Cardiac fibroblast (primary cell): ENCODE measurements around the gene RPS6KA5.
"Not testable (repeated sequence)": the region's sequence is repeated elsewhere in the genome, so short reads cannot be mapped to it uniquely, and the experiment has no call there.

Experiments used
- DNase-seq, 2 donors: peaks; one replicate each; pipeline versions ENCODE4 v3.0.0 to v3.0.0-alpha.2; 2010; ENCODE audit warnings: low read depth in 2 of 2
- H3K4me3 ChIP-seq, 2 donors: replicated peaks in 1 of 2; 1 replicate in 1 of 2; 2 replicates in 1 of 2; pipeline ENCODE4 v1.5.1; 2011; ENCODE audit warnings: low read depth in 2 of 2, low read length in 2 of 2, mild to moderate bottlenecking in 2 of 2, moderate library complexity in 1 of 2
- TF ChIP-seq, protein P1 (sequence below): IDR thresholded peaks from one replicate; pipeline ENCODE4 v1.5.1; 2011; ENCODE audit warnings: low read depth, mild to moderate bottlenecking, low read length, inconsistent platforms

The RPS6KA5 gene

GRCh38 chr14:90846511-90846910 is 213.9 kb downstream of the RPS6KA5 start:
- TF ChIP-seq, protein P1, sequence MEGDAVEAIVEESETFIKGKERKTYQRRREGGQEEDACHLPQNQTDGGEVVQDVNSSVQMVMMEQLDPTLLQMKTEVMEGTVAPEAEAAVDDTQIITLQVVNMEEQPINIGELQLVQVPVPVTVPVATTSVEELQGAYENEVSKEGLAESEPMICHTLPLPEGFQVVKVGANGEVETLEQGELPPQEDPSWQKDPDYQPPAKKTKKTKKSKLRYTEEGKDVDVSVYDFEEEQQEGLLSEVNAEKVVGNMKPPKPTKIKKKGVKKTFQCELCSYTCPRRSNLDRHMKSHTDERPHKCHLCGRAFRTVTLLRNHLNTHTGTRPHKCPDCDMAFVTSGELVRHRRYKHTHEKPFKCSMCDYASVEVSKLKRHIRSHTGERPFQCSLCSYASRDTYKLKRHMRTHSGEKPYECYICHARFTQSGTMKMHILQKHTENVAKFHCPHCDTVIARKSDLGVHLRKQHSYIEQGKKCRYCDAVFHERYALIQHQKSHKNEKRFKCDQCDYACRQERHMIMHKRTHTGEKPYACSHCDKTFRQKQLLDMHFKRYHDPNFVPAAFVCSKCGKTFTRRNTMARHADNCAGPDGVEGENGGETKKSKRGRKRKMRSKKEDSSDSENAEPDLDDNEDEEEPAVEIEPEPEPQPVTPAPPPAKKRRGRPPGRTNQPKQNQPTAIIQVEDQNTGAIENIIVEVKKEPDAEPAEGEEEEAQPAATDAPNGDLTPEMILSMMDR, result no peak

GRCh38 chr14:90844321-90844720 is 216.1 kb downstream of the RPS6KA5 start:
- H3K4me3 ChIP-seq, result no peak overlapping the region
- DNase-seq, result no peak
- TF ChIP-seq, protein P1, result no peak

More at GRCh38 chr14:90846511-90846910, 213.9 kb downstream of the RPS6KA5 start:
- no peak overlapping the region for H3K4me3 ChIP-seq
- peak in 1 of 2 donors; percentile 80 for DNase-seq

- DNase-seq, result peak in 1 of 2 donors; percentile 29
- H3K4me3 ChIP-seq, result no peak overlapping the region
- TF ChIP-seq, protein P1, result no peak
These were observed 217.7 kb downstream of the RPS6KA5 start for GRCh38 chr14:90842726-90843125.

DNA sequence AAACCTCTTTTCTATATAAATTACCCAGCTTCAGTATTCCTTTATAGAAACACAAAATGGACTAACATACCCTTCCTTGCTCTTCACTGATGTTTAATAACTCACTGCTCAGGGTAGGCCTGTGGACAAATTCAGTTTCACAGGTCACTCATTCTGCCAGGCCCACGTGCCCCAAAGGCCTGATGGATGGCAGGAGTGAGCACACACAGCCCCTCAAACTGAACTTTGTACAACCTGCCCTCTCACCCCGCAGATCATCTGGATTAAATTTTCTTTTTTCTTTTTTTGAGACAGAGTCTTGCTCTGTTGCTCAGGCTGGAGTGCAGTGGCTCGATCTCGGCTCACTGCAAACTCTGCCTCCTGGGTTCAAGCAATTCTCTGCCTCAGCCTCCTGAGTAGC is 219.8 kb downstream of the RPS6KA5 start:
- not testable (repeated sequence) for H3K4me3 ChIP-seq, DNase-seq

DNA sequence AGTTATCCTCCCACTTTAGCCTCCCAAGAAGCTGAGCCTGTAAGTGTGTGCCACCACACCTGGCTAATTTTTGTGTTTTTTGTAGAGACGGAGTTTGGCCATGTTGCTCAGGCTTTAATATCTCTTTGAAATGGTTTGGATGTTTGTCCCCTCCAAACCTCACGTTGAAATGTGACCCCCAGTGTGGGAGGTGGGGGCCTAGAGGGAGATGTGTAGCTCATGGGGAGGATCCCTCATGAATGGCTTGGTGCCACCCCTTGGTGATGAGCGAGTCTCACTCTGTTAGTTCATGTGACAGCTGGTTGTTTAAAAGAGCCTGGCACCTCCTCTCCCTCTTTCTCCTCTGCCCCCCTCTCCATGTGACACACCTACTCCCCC is 220.6 kb downstream of the RPS6KA5 start:
- no peak overlapping the region for H3K4me3 ChIP-seq
- no peak for DNase-seq
- TF ChIP-seq, protein P1, result no peak

DNA sequence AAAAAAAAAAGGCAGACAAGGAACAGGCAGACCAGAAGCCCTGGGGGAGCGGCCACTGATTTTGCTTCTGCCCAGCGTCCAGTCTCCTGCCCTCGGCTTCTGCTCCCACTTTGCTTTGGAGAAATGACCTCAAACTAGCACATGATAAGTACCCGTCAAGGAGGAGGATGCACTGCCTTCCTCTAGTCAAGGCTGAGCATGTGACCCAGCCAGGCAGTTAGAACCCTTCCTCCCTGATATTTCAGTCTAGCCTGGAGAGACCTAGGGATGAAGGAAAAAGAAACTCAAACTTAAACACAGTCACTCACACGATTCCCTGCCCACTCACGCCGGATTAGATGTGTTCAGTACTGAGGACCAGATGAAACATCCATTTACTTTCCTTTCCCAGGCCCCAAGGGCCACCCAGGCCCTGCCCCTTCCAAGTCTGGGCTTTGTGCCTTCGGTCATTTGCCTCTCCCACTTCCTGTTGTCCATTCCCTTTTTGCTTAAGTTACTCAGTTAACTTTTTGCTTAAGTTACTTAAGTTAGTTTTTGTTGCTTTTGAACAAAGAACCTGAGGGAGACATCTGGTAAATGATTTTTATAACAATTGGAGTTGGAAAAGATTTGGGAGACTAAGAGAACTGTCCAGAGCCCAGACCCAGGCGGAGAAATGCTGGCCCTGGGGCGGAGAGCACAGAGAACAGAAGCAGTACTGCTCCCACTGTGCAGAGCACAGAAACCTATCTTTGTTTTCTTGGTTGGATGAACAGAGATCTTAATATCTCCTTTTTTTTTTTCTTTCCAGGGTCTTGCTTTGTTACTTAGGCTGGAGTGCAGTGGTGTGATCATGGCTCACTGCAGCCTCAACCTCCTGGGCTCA is 221.2 kb downstream of the RPS6KA5 start:
- TF ChIP-seq, protein P1, result no peak
- no peak overlapping the region for H3K4me3 ChIP-seq
- peak; percentile 68 to 79 for DNase-seq

DNA sequence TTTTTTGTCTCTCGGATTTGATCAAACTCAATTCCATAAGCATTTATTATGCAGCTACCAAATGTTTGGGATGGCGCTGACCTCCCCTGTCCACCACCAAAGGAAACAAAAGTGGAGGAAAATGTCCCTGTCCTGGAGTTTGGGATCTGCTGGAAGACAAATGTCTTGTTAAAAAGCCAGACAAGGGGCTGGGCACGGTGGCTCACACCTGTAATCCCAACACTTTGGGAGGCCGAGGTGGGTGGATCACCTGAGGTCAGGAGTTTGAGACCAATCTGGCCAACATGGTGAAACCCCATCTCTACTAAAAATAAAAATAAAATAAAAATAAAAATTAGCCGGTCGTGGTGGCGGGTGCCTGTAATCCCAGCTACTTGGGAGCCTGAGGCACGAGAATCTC is 221.9 kb downstream of the RPS6KA5 start:
- not testable (repeated sequence) for DNase-seq, H3K4me3 ChIP-seq

GRCh38 chr14:90837355-90837754 is 223.1 kb downstream of the RPS6KA5 start:
- DNase-seq, result peak in 1 of 2 donors; percentile 19
- TF ChIP-seq, protein P1, result no peak
- no peak overlapping the region for H3K4me3 ChIP-seq
